ENCODE results near the gene GABRG3. TPM values are rescaled to one million over a fixed set of nuclear protein-coding genes. Genes with fewer than 3 reads are reported as not detected.

The GABRG3 gene
- total and polyA plus RNA-seq, 2 of the 4 experiments (the other 2 are of a cell fraction), result not detected

DNA sequence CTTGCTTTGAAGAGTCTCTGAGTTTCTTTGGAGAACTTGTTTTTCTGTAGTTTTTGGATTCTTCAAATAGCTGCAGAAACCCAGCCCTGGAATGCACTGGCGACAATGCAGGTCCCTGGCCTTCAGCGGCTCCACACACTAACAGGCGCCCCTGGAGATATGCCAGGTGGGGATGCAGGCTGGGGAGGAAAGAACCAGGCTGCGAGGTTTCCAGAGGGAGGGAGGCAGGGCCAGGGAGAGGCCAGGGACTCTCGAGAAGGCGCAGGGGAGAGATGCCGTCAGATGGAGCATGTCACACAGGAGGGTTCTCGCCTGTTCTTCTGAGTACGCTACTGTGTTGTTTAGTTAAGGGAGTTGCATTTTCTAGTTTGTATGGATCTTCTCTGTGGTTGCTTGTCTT lies 283.1 kb downstream of the GABRG3 start:
- 20% methylated on average over 2 of the region's 9 CpGs; no CpG with 5 or more reads in 1 of the 2 experiments for WGBS, 2 experiments (ENCODE audit: extremely low coverage in 2 of 2, insufficient read length in 1 of 2)
- Histone ChIP-seq H3K9me1 (ENCODE audit: insufficient read depth, low read length) (no peaks in the 10 kb centered on the region), H3K27ac (ENCODE audit: insufficient read depth, low read length) (no peak overlapping the region), H4K8ac (ENCODE audit: low read depth in 2 of 2, low read length in 2 of 2) (no peak overlapping the region), H4K91ac (ENCODE audit: insufficient read depth, low read depth, low read length) (no peak overlapping the region), H4K20me1 (ENCODE audit: insufficient read depth, low read length) (no peaks in the 10 kb centered on the region), H2BK15ac (ENCODE audit: low read depth, low read length) (no peak overlapping the region), H3K18ac (ENCODE audit: low read depth, low read length) (no peak overlapping the region), H3K4me1 (ENCODE audit: control insufficient read depth, insufficient read depth, low read length) (no peaks in the 10 kb centered on the region), H2BK120ac (ENCODE audit: low read depth, low read length) (no peak overlapping the region), H2AK9ac (replicated peaks; ENCODE audit: low read depth, low read length, poor library complexity) (no peak overlapping the region), H3K36me3 (ENCODE audit: control insufficient read depth, insufficient read depth, low read length) (no peaks in the 10 kb centered on the region), H3K14ac (replicated peaks; ENCODE audit: low read depth, low read length) (no peak overlapping the region), H2AFZ (replicated peaks; ENCODE audit: low read length, poor library complexity) (no peak overlapping the region), H3K27me3 (ENCODE audit: control insufficient read depth, insufficient read depth, low read length) (no peaks in the 10 kb centered on the region), H2BK5ac (ENCODE audit: low read depth, low read length, poor library complexity, severe bottlenecking) (no peak overlapping the region), H3K9me3 (ENCODE audit: control insufficient read depth, insufficient read depth, low read length) (peaks cover 28% of the 10 kb centered on the region; the same call in 1 of the 2 replicates), H3K4me2 (ENCODE audit: low read depth, low read length) (no peak overlapping the region), H4K5ac (ENCODE audit: low read depth, low read length) (no peak overlapping the region), H3K4ac (ENCODE audit: low read depth, low read length) (no peak overlapping the region), H3K4me3 (ENCODE audit: insufficient read depth, low read depth, low read length) (no peak overlapping the region), H2AK5ac (ENCODE audit: low read depth, low read length) (no peak overlapping the region), H3K79me1 (ENCODE audit: low read depth in 1 of 2, low read length in 2 of 2) (no peaks in the 10 kb centered on the region), H3K56ac (ENCODE audit: extremely low read depth, insufficient read depth, low read length) (no peak overlapping the region), H3K23ac (ENCODE audit: low read depth, low read length) (no peak overlapping the region), H2BK20ac (ENCODE audit: low read depth, low read length) (no peak overlapping the region), H3K9ac (ENCODE audit: low read depth, low read length) (no peak overlapping the region)
- dilution Hi-C loops (cut with HindIII; ENCODE audit: low sequenced_read_pairs, unreplicated experiment), result no loop called here
- ChIA-PET CTCF (no interaction called here), POLR2A (ENCODE audit: unreplicated experiment) (no interaction called here)
- DNase-seq (no peak), ATAC-seq (ENCODE audit: low read depth) (no peak)
- in situ Hi-C loops (cut with MboI; ENCODE audit: low sequenced_read_pairs), result no loop called here
- intact Hi-C loops (cut with micrococcal nuclease), result no loop called here
- no TSS peak for BruUV-seq (replicated peaks)
- TF ChIP-seq BHLHE40 (IDR thresholded peaks at IDR 0.05; ENCODE audit: low read depth, low read length) (no peak), CHD1 (IDR thresholded peaks at IDR 0.05; ENCODE audit: low read depth, low read length) (no peak), NFE2L2 (IDR thresholded peaks at IDR 0.05; ENCODE audit: low read depth, low read length) (no peak), POLR2A (IDR thresholded peaks at IDR 0.05; ENCODE audit: low read depth, low read length) (no peak)

Measured in IMR-90 (cell line).